GM18858 (cell line): ENCODE results near the gene ADH1B.
"Not testable (repeated sequence)": the region's sequence is repeated elsewhere in the genome, so short reads cannot be mapped to it uniquely, and the experiment has no call there.

Experiments used
- ATAC-seq: cut with Tn5 transposase; IDR thresholded peaks from one replicate; pipeline ENCODE4 v1.9.1; 2021; ENCODE audit not compliant: unreplicated experiment

The ADH1B gene

DNA sequence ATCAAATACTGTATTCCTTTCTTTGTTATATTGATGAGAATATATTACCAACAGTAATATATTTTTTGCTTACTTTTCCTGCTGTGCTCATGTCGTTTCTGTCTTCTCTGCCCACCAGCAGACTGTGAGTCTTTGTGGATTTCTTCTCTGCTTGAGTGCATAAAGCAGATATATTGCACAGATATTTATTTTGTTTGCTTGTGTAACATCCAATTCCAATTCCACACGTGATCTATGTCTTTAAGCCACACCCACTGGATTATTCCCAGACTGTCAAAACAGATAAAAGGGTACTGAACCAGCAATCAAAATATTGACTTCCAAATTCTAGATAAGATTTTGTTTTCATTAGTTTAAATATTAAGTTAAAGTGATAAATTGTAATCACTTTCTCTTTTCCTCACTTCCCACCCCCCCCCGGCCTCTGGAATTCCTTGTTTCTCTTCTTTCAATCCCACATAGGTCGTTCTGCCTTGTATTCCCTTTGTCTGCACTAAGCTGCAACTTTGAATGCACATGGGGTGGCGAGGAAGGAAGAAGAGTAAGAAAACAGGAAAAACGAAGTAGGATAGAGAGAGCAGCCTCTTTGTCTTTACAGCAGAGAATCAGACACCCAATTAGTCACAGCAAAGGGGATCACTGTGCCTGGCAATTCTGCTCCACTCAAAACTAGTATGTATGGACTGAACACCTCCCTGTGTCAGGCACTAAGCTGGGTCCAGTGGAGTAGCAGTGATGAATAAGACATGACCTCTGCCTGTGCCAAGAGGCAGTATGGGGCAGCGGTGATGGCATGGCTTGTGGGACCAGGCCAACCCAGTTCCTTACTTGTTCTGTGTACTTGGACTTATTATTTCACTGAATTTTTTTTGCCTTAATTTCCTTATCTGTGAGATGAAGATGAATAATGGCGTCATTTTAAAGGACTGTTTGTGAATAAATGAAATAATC is at the start of gene ADH1B:
Gene ADH1B (minus strand): TSS at position 161 of the 951 bp plus-strand sequence. CDS start 70 bp downstream, at position 91.
- ATAC-seq, result no peak

DNA sequence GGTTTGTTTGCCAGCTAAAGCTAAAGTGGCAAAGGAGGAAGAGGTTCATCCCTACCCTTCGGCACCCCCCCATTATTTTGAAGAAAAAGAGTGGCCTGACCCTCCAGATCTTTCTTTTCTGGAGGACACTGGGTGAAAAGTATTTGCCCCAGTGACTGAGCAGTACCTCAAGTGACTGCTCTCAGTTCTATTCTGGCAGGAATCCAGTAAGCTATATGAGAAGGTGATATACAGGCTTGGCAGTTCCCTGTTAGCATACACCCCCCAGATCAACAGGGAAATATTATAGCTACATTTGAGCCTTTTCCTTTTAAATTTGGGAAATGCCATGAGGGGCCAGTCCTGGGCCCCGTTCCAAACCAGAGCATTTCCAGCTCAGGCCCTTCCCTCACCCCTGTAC is 46.6 kb upstream of the ADH1B start:
- ATAC-seq, result not testable (repeated sequence)

DNA sequence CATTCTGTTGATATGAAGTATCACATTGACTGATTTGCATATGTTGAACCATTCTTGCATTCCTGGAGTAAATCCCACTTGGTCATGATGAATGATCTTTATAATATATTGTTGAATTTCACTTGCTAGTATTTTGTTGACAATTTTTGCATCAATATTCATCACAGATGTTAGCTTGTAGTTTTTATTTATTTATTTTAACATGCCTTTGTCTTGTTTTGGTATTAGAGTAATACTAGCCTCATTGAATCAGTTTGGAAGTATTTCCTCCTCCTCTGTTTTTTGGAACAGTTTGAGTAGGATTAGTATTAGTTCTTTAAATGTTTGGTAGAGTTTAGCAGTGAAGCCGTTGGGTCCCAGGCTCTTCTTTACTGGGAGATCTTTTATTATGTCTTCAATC is 45.3 kb upstream of the ADH1B start:
- no peak for ATAC-seq

DNA sequence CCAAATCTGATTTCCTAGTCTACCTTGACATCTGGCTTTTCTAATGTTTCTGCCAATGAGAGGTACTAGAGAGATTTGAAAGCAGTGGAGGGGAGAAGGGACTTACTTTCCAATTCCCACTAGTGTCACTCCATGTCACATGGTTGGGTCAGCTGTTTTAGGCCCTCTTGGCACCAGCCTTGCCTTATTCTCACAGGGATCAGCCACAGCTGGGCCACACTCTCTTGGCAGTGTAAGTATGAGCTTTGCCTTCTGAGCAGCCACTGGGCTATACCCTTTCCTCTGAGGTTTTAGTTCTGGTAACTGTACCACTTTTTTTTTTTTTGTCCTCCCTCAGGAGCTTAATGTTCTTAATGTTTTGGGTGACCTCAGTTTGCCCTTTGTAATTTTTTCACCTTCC is 41.6 kb upstream of the ADH1B start:
- no peak for ATAC-seq

DNA sequence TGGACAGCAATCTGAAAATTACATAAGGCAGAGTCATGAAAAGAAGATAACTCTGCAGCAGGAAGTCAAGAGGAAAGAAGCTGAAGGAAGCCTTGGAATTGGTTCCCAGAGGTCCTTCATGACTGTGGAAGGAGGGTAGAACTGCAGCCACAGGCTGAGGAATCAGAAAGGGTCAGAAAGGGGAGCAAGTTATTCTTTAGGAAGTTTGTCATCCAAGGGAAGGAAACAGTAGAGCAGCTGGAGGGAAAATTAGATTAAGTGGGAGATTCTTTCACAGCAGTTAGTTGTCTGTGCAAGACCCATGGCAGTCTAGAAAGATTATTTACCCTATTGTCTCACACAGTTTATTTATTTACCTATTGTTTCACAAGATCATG is 40.7 kb upstream of the ADH1B start:
- ATAC-seq, result no peak

DNA sequence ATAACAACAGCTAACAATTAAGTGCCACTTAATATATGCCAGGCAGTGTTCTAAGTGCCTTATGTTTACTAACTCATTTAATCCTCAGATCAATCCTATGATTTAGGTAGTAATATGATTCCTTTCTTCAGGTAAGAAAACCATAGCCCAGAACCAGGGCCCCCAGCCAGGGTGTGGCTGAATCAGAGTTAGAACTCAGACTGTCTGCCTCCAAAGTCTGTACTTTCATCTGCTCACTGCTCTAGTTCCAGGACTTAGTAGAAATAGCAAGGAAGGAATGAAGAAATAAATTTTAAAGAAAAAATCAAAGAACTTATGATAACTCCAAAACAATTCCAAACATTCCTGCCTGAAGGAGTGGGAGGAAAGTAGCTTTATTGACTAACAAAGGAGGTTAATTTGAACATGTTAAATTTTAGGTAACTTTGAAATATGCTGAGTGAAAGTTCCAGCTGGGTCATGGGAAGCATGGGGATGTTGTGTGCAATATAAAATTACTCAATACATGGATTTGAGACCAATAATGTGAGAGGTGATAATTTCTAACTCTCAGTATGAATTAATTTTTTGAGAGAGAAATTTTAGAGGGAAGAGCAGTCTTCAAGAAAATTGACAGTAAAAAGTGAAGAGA is 40.2 kb upstream of the ADH1B start:
- ATAC-seq, result no peak

DNA sequence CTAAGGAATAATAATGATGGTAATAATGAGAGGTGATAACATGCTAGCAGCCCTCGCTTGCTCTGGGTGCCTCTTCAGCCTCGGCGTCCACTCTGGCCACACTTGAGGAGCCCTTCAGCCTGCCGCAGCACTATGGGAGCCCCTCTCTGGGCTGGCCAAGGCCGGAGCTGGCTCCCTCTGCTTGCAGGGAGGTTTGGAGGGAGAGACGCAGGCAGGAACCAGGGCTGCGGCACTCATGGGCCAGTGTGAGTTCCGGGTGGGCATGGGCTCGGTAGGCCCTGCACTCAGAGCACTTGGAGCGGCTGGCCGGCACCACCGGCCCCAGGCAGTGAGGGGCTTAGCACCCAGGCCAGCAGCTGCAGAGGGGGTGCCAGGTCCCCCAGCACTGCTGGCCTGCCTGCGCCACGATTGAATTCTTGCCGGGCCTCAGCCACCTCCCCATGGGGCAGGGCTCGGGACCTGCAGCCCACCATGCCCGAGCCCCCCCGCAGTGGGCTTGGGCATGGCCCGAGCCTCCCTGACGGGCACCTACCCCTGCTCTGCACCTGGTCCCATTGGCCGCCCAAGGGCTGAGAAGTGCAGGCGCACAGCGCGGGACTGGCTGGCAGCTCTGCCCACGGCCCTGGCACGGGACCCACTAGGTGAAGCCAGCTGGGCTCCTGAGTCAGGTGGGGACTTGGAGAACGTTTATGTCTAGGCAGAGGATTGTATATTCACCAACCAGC is 38.4 kb upstream of the ADH1B start:
- ATAC-seq, result no peak

DNA sequence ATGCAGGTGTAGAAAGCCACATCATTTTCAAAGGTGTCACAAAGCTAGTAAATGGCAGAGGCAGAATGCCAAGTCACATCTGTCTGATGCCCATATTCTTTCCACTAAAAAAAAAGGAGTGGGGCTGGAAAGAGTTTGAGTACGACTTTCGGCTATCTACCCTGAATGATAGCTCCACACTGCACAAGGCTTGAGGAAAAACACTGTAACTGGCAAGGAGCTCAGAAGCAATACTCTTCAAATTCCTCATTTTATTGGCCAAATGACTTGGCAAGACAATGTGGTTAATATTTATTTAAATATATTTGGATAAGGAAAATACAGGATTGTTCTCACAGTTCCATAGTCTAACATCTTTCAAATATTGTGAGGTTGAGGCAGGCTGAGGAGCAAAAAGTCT is 36.7 kb upstream of the ADH1B start:
- ATAC-seq, result no peak

DNA sequence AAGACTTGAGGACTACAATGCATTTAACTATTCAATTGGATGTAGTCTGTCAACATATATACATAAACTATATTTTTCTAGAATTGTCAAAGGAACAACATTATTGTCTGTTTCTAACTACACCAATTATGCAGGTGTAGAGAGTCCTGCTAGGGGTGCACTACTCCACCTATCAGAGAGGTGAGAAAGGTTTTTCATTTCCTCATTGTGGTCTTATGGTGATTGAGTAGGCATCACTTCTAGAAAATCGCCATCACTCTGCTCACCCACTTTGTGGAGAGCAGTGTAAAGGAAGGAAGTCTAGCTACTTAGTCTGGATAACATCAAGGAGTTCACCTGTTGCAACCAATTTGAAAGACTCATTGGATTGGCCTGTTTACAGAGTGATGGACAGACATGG is 35.8 kb upstream of the ADH1B start:
- peak; percentile 80 for ATAC-seq

DNA sequence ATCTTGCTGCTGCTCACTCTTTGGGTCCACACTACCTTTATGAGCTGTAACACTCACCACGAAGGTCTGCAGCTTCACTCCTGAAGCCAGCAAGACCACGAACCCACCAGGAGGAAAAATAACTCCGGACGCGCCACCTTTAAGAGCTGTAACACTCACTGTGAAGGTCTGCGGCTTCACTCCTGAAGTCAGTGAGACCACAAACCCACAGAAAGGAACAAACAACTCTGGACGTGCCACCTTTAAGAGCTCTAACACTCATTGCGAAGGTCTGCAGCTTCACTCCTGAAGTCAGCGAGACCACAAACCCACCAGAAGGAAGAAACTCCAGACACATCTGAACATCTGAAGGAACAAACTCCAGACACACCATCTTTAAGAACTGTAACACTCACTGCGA is 34.9 kb upstream of the ADH1B start:
- not testable (repeated sequence) for ATAC-seq

DNA sequence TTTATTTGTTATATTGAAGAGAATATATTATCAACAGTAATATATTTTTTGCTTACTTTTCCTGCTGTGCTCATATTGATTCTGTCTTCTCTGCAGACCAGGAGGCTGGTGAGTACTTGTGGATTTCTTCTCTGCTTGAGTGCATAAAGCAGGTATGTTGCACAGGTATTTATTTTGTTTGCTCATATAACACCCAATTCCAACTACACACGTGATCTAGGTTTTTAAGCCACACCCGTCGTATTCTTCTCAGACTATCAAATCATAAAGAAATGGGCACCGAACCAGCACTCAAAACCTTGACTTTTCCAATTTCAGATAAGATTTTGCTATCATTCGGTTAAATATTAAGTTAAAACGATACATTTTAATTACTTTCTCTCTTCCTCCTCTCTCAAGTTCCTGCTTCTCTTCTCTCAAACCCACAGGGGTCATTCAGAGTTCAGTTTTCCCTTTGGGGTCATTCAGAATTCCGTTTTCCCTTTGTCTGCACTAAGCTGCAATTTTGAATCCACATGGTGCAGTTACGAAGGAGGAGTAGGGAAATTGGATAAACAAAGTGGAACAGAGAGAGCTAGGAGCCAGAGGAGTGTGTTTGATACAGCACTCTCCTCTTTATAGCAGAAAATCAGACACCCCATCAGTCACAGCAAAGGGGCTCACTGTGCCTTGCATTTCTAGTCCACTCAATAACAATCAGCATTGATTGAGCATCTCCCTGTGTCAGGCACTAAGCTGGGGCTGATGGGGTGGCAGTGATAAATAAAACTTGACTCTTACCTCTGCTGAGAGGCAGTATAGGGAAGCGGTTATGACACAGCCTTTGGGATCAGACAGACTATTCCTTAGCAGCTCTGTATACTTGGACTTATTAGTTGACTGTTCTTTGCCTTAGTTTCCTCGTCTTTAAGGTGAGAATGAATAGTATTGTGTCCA is 31.7 kb upstream of the ADH1B start, which contains the start of gene ADH1C:
Gene ADH1C (minus strand): TSS at position 145 of the 936 bp plus-strand sequence. CDS start 71 bp downstream, at position 74.
- ATAC-seq, result no peak

DNA sequence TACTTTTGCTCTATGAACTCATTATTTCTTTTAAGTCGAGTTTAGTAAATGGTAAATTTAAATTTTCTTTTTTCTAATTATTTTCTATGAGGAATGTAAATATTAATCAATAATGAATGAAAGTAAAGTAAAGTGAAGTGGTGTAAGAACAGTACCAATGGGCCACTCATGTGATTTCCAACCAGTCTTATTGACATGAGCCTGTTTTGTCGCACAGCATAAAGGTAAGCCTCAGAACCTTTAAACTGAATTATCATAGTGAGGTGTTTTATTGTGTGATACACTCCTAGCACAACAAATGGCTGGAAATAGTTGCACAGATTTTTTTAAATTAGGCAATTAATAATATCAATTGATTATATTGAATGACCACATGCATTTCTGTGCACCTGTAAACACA is 30.3 kb upstream of the ADH1B start:
- ATAC-seq, result no peak

DNA sequence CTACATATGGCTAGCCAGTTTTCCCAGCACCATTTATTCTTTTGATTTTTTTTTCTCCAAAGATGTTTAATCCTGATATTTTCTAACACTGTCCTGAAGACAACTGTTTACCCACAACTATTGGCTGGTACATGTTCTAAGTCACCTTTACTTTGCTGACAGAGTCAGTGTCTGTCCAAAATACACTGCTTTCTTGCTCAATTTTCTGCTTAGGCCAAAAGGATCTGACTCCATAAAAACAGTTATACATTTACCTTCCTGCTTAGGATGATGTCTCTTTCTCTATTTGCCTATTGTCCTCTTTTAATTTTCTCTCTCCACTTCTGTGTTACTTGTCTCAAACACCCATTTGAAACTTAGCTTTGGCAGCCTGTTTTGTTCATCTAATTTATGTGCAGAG is 28.1 kb upstream of the ADH1B start:
- ATAC-seq, result no peak

DNA sequence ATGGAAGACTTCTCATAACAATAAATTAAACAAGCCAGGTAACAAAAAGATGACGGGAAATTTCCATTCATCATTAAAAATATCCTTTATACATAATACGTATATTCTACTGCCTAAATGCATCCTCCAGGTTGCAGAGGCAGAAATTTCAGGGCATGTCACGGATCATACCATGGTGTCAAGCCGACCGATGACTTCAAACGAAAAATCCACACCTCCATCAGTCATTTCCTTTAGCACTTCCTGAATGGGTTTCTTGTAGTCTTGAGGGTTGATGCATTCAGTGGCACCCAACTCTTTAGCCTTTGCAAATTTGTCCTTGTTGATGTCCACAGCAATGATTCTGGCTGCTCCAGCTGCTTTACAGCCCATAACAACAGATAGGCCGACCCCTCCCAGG is 21.4 kb upstream of the ADH1B start:
- ATAC-seq, result not testable (repeated sequence)

DNA sequence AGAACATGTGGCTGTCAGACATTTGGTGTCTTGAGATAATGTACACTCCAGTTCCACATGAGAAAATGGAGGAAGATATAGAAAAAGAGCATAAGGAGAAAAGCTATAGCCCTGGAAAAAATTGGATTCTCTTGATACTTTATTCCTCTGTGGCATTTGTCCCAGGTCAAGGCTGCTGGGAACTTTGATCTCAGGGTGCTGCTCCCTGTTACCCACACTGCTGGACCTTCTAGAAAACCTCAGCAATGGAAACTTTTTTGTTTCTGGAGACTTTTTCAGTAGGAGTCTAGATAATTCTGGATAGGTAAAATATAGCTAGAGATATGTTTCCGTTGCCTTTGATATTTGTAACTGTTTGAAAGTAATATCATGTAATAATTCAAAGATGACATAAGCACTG is 20.2 kb upstream of the ADH1B start:
- ATAC-seq, result no peak

DNA sequence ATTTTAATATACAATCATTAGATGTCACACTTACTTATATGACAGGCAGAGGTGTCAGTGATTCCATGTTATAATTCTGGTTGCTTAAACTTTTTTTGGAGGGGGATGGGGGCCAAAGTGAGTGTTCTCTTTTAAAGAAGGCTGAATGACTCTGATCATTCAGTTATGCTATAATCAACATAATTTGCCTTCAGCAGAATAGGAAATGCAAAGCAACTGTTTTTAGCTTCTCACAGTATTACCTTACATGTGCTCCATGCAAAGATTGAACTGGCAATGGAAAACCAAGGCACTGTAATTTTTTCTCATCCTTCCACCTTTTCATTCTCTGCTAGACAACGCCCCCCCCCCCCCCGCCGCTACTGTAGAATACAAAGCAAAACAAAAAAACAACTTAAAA is 18.0 kb upstream of the ADH1B start:
- no peak for ATAC-seq

DNA sequence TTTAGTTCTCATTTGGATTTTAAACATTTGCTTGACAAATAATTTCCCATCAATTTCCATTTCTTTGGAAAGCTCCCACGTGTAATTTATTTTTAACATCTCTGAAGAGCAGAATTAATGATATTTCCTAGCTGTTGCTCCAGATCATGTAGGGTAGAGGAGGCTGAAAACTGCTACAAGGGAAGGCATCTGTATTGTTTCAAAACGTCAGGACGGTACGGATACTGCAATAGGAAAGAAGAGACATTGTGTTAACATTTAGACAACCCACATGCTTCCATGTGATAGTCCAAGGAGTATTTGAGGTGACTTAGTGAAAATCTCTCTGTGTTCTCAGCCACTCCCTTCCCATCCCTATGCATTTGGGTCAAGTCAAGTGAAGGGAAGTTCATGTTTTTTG is 15.4 kb upstream of the ADH1B start:
- no peak for ATAC-seq

DNA sequence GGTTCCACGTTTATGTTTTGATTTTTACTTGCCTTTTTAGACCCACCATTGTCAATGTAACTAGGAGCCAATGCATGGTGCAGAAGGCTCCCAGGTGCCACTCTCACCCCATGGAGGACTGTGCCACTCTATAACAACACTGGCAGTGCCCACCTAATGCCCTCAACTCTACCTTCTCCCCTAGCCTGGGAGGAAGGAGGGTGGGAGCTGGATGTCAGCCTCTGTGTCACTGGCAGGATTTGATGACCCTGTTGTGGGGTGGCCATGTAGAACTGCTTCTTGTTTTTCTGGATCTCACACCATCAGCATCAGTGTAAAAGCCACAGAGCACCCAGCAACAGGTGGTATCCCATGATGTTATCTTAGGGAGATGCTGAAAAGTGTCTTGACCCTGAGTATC is 13.7 kb upstream of the ADH1B start:
- ATAC-seq, result no peak

DNA sequence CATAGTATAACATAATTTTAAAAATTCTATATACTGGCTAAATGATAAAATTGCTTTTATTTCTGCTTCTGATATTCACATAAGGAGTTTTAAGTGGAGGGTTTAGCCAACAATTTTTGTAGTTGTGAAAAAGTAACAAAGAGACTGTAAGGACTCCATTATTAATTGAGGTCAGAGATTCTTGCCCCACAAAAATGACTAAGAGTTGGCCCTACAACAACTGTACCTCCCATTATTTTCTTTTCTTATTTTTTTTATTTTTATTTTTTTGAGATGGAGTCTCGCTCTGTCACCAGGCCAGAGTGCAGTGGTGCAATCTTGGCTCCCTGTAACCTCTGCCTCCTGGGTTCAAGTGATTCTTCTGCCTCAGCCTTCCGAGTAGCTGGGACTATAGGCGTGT is 9.4 kb upstream of the ADH1B start:
- ATAC-seq, result no peak

DNA sequence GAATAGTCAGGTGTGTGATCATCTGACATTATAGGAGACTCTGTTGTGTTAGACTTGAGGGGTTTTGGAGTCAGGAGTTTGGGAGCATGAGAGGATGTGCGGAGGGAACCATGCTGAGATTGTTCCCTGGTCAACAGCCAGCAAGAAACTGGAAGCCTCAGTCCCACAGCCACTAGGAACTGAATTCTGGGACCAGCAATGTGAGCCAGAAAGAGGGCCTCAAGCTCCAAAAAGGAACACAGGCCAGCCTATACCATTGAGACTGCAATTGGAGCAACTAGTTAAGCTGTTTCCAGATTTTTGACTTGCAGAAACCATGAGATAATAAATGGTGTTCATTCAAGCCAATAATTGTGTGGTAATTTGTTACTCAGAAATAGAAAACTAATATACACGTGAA is 8.7 kb upstream of the ADH1B start:
- ATAC-seq, result no peak

DNA sequence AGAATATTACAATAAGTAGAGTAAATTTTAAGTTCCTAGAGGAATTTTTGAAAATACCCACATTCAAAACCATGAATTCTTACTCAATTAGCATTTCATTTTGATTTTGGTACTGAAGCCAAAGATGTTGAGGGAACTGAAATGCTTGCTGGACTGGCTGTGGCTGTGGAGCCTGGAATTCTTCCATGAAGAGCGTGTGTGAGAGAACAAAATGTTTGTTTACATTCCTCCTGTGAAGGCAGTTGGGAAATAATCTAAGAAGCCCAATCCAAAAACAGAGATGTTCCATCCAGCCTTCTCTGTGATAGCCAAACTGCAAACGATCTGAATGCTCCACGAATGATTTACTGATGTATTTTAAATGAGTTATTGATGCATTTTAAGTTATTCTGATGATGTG is 3.8 kb upstream of the ADH1B start:
- ATAC-seq, result no peak
